ENCODE measurements around the gene P2RX7.

GRCh38 chr12:121117226-121117777, 15.4 kb upstream of the P2RX7 start:
- TF ChIP-seq, protein P1, sequence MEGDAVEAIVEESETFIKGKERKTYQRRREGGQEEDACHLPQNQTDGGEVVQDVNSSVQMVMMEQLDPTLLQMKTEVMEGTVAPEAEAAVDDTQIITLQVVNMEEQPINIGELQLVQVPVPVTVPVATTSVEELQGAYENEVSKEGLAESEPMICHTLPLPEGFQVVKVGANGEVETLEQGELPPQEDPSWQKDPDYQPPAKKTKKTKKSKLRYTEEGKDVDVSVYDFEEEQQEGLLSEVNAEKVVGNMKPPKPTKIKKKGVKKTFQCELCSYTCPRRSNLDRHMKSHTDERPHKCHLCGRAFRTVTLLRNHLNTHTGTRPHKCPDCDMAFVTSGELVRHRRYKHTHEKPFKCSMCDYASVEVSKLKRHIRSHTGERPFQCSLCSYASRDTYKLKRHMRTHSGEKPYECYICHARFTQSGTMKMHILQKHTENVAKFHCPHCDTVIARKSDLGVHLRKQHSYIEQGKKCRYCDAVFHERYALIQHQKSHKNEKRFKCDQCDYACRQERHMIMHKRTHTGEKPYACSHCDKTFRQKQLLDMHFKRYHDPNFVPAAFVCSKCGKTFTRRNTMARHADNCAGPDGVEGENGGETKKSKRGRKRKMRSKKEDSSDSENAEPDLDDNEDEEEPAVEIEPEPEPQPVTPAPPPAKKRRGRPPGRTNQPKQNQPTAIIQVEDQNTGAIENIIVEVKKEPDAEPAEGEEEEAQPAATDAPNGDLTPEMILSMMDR (IDR thresholded peaks at IDR 0.05): no peak
- TF ChIP-seq, protein P2, sequence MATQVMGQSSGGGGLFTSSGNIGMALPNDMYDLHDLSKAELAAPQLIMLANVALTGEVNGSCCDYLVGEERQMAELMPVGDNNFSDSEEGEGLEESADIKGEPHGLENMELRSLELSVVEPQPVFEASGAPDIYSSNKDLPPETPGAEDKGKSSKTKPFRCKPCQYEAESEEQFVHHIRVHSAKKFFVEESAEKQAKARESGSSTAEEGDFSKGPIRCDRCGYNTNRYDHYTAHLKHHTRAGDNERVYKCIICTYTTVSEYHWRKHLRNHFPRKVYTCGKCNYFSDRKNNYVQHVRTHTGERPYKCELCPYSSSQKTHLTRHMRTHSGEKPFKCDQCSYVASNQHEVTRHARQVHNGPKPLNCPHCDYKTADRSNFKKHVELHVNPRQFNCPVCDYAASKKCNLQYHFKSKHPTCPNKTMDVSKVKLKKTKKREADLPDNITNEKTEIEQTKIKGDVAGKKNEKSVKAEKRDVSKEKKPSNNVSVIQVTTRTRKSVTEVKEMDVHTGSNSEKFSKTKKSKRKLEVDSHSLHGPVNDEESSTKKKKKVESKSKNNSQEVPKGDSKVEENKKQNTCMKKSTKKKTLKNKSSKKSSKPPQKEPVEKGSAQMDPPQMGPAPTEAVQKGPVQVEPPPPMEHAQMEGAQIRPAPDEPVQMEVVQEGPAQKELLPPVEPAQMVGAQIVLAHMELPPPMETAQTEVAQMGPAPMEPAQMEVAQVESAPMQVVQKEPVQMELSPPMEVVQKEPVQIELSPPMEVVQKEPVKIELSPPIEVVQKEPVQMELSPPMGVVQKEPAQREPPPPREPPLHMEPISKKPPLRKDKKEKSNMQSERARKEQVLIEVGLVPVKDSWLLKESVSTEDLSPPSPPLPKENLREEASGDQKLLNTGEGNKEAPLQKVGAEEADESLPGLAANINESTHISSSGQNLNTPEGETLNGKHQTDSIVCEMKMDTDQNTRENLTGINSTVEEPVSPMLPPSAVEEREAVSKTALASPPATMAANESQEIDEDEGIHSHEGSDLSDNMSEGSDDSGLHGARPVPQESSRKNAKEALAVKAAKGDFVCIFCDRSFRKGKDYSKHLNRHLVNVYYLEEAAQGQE (IDR thresholded peaks at IDR 0.05; ENCODE audit: low read depth, low read length): no peak
- TF ChIP-seq RCOR1 (IDR thresholded peaks at IDR 0.05; ENCODE audit: low read length): no peak
- TF ChIP-seq, protein P3, sequence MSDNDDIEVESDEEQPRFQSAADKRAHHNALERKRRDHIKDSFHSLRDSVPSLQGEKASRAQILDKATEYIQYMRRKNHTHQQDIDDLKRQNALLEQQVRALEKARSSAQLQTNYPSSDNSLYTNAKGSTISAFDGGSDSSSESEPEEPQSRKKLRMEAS (IDR thresholded peaks at IDR 0.05; ENCODE audit: low read depth): no peak
